Neuronal stem cell (in vitro differentiated cells): ENCODE results near the gene RAP2A.

Source experiments
- DNase-seq: peaks from one replicate; pipeline ENCODE4 v3.0.0-alpha.2; 2013; ENCODE audit warnings: low spot score
- H2AFZ ChIP-seq: one replicate; pipeline ENCODE4 v1.6.1; 2013; ENCODE audit warnings: mild to moderate bottlenecking, low read length, inconsistent platforms
- H2AK5ac ChIP-seq: 2 replicates; pipeline ENCODE4 v1.6.1; 2013; ENCODE audit warnings: low read depth, mild to moderate bottlenecking, inconsistent platforms, low read length, moderate library complexity, mixed read lengths
- H2BK120ac ChIP-seq: 2 replicates; pipeline ENCODE4 v1.6.1; 2013; ENCODE audit warnings: low read depth, mild to moderate bottlenecking, inconsistent platforms, low read length, moderate library complexity, mixed read lengths
- H2BK12ac ChIP-seq: one replicate; pipeline ENCODE4 v1.6.1; 2013; ENCODE audit warnings: low read length, inconsistent platforms
- H2BK15ac ChIP-seq: 2 replicates; pipeline ENCODE4 v1.6.1; 2013; ENCODE audit warnings: mild to moderate bottlenecking, low read length, inconsistent platforms, mixed read lengths
- H2BK5ac ChIP-seq: one replicate; pipeline ENCODE4 v1.6.1; 2013; ENCODE audit warnings: inconsistent platforms, mild to moderate bottlenecking, low read length, moderate library complexity
- H3K14ac ChIP-seq: one replicate; pipeline ENCODE4 v1.6.1; 2013; ENCODE audit warnings: low read length, inconsistent platforms
- H3K18ac ChIP-seq: 2 replicates; pipeline ENCODE4 v1.6.1; 2013; ENCODE audit warnings: low read length, inconsistent platforms
- H3K23ac ChIP-seq: 2 replicates; pipeline ENCODE4 v1.6.1; 2013; ENCODE audit warnings: low read depth, mild to moderate bottlenecking, mixed read lengths, low read length, inconsistent platforms; ENCODE audit not compliant: poor library complexity
- H3K27ac ChIP-seq: replicated peaks from 3 replicates; pipeline ENCODE4 v1.5.1; 2013; ENCODE audit warnings: low read length, inconsistent platforms
- H3K27me3 ChIP-seq, 3 experiments: 2 replicates each; pipeline ENCODE4 v1.6.1; 2013; ENCODE audit warnings: low read length in 3 of 3, mild to moderate bottlenecking in 2 of 3, inconsistent platforms in 1 of 3, low read depth in 1 of 3, mixed read lengths in 1 of 3, moderate library complexity in 1 of 3; ENCODE audit not compliant: control insufficient read depth in 3 of 3, insufficient read depth in 3 of 3
- H3K36me3 ChIP-seq, 2 donors: replicated peaks in 1 of 2; 2 replicates each; pipeline ENCODE4 v1.6.1; 2013; ENCODE audit warnings: low read length in 2 of 2; ENCODE audit not compliant: control insufficient read depth in 2 of 2, insufficient read depth in 2 of 2
- H3K4ac ChIP-seq: 2 replicates; pipeline ENCODE4 v1.6.1; 2013; ENCODE audit warnings: inconsistent platforms, mild to moderate bottlenecking, low read length, moderate library complexity
- H3K4me1 ChIP-seq, 2 donors: 1 replicate in 1 of 2; 2 replicates in 1 of 2; pipeline ENCODE4 v1.6.1; 2013; ENCODE audit warnings: low read length in 2 of 2, low read depth in 1 of 2; ENCODE audit not compliant: control insufficient read depth in 2 of 2, insufficient read depth in 1 of 2
- H3K4me2 ChIP-seq: one replicate; pipeline ENCODE4 v1.6.1; 2013; ENCODE audit warnings: mild to moderate bottlenecking, low read length, inconsistent platforms; ENCODE audit not compliant: insufficient read depth, poor library complexity, severe bottlenecking
- H3K4me3 ChIP-seq, 2 donors: 2 replicates each; pipeline ENCODE4 v1.5.1; 2013; ENCODE audit warnings: low read length in 2 of 2, mild to moderate bottlenecking in 2 of 2, inconsistent platforms in 1 of 2, moderate library complexity in 1 of 2
- H3K79me1 ChIP-seq: one replicate; pipeline ENCODE4 v1.6.1; 2013; ENCODE audit warnings: low read depth, mild to moderate bottlenecking, inconsistent platforms, low read length, moderate library complexity
- H3K9ac ChIP-seq: one replicate; pipeline ENCODE4 v1.6.1; 2013; ENCODE audit warnings: mild to moderate bottlenecking, low read depth, low read length, inconsistent platforms; ENCODE audit not compliant: poor library complexity
- H3K9me3 ChIP-seq, 2 donors: replicated peaks in 1 of 2; 2 replicates each; pipeline versions ENCODE3 to v1.6.1; 2013; ENCODE audit warnings: low read length in 2 of 2, mild to moderate bottlenecking in 2 of 2, inconsistent platforms in 1 of 2, low read depth in 1 of 2, mixed read lengths in 1 of 2, moderate library complexity in 1 of 2; ENCODE audit not compliant: control insufficient read depth in 2 of 2, insufficient read depth in 1 of 2
- H4K8ac ChIP-seq: one replicate; pipeline ENCODE4 v1.6.1; 2013; ENCODE audit warnings: low read depth, mild to moderate bottlenecking, inconsistent platforms, low read length, moderate library complexity
- H4K91ac ChIP-seq: one replicate; pipeline ENCODE4 v1.6.1; 2013; ENCODE audit warnings: low read length, low read depth, mild to moderate bottlenecking, inconsistent platforms; ENCODE audit not compliant: poor library complexity
- WGBS, 2 donors: extraction: QIAGEN DNeasy Blood & Tissue Kit; methylation state at CpG; one replicate each; pipeline ENCODE4 v1.1.7; 2013; ENCODE audit warnings: missing lambda C conversion rate in 2 of 2, mixed read lengths in 1 of 2; ENCODE audit not compliant: insufficient read length in 2 of 2, insufficient replicate concordance in 1 of 2; ENCODE audit errors: extremely low coverage in 2 of 2; 5-methylcytosine and 5-hydroxymethylcytosine counted together

Gene RAP2A

GRCh38 chr13:97475011-97475410 is 41.0 kb downstream of the RAP2A start:
- Histone ChIP-seq H3K27ac (no peak overlapping the region), H3K4me3 (no peak overlapping the region), H3K4me1 (peaks cover 0 to 7% of the 10 kb centered on the region in 2 donors), H3K9me3 (no peaks in the 10 kb centered on the region), H2BK120ac (no peak overlapping the region), H2BK12ac (no peak overlapping the region), H4K8ac (no peak overlapping the region), H3K4me2 (no peak overlapping the region), H3K9ac (no peak overlapping the region), H3K4ac (no peak overlapping the region), H2AK5ac (no peak overlapping the region), H4K91ac (no peak overlapping the region), H3K14ac (no peak overlapping the region), H3K18ac (no peak overlapping the region), H3K36me3 (no peaks in the 10 kb centered on the region), H3K79me1 (no peaks in the 10 kb centered on the region), H3K23ac (no peak overlapping the region), H3K27me3 (no peaks in the 10 kb centered on the region), H2BK15ac (no peak overlapping the region), H2BK5ac (no peak overlapping the region), H2AFZ (no peak overlapping the region)
- WGBS, 2 donors, result no CpG with 5 or more reads among the region's 4 CpGs
- DNase-seq, result no peak

- no peak overlapping the region for H3K23ac ChIP-seq
- H3K27ac ChIP-seq, result no peak overlapping the region
- H3K79me1 ChIP-seq, result no peaks in the 10 kb centered on the region
- H2AK5ac ChIP-seq, result no peak overlapping the region
- H2BK12ac ChIP-seq, result no peak overlapping the region
- no peak overlapping the region for H3K18ac ChIP-seq
- no peak overlapping the region for H4K8ac ChIP-seq
- H3K9ac ChIP-seq, result no peak overlapping the region
- H2AFZ ChIP-seq, result no peak overlapping the region
- no peaks in the 10 kb centered on the region for H3K27me3 ChIP-seq
- no peak overlapping the region for H3K14ac ChIP-seq
- no peaks in the 10 kb centered on the region for H3K36me3 ChIP-seq
- no peaks in the 10 kb centered on the region for H3K9me3 ChIP-seq
- peaks cover 0 to 7% of the 10 kb centered on the region in 2 donors for H3K4me1 ChIP-seq
- H4K91ac ChIP-seq, result no peak overlapping the region
- H3K4ac ChIP-seq, result no peak overlapping the region
- no peak overlapping the region for H3K4me2 ChIP-seq
- H2BK5ac ChIP-seq, result no peak overlapping the region
- H3K4me3 ChIP-seq, result no peak overlapping the region
- no peak overlapping the region for H2BK15ac ChIP-seq
- DNase-seq, result no peak
- no peak overlapping the region for H2BK120ac ChIP-seq
These were observed 43.9 kb downstream of the RAP2A start for GRCh38 chr13:97477844-97478243.

GRCh38 chr13:97478247-97478646 is 44.3 kb downstream of the RAP2A start:
- no peak overlapping the region for H2AFZ ChIP-seq
- no peak overlapping the region for H4K91ac ChIP-seq
- no peak overlapping the region for H3K4me2 ChIP-seq
- H2BK12ac ChIP-seq, result no peak overlapping the region
- H4K8ac ChIP-seq, result no peak overlapping the region
- no peaks in the 10 kb centered on the region for H3K27me3 ChIP-seq
- no CpG with 5 or more reads among the region's 2 CpGs for WGBS, 2 donors
- peaks cover 0 to 7% of the 10 kb centered on the region in 2 donors for H3K4me1 ChIP-seq
- no peak overlapping the region for H3K18ac ChIP-seq
- no peak overlapping the region for H3K4me3 ChIP-seq
- H2BK5ac ChIP-seq, result no peak overlapping the region
- no peak overlapping the region for H3K27ac ChIP-seq
- no peaks in the 10 kb centered on the region for H3K36me3 ChIP-seq
- H3K14ac ChIP-seq, result no peak overlapping the region
- no peak overlapping the region for H3K9ac ChIP-seq
- H3K23ac ChIP-seq, result no peak overlapping the region
- no peaks in the 10 kb centered on the region for H3K9me3 ChIP-seq
- no peak overlapping the region for H2BK120ac ChIP-seq
- no peaks in the 10 kb centered on the region for H3K79me1 ChIP-seq
- H2BK15ac ChIP-seq, result no peak overlapping the region
- no peak overlapping the region for H2AK5ac ChIP-seq
- H3K4ac ChIP-seq, result no peak overlapping the region
- no peak for DNase-seq

- Histone ChIP-seq H4K91ac (no peak overlapping the region), H3K4me3 (no peak overlapping the region), H2AFZ (no peak overlapping the region), H2BK5ac (no peak overlapping the region), H2AK5ac (no peak overlapping the region), H3K9me3 (no peaks in the 10 kb centered on the region), H3K27me3 (no peaks in the 10 kb centered on the region), H3K4ac (no peak overlapping the region), H3K18ac (no peak overlapping the region), H3K4me1 (peaks cover 0 to 2% of the 10 kb centered on the region in 2 donors), H3K79me1 (no peaks in the 10 kb centered on the region), H3K9ac (no peak overlapping the region), H3K4me2 (no peak overlapping the region), H4K8ac (no peak overlapping the region), H3K23ac (no peak overlapping the region), H2BK15ac (no peak overlapping the region), H3K36me3 (no peaks in the 10 kb centered on the region), H3K27ac (no peak overlapping the region), H3K14ac (no peak overlapping the region), H2BK12ac (no peak overlapping the region), H2BK120ac (no peak overlapping the region)
- no peak for DNase-seq
- no CpG with 5 or more reads among the region's 1 CpG for WGBS, 2 donors
These were observed 49.5 kb downstream of the RAP2A start for GRCh38 chr13:97483465-97483864.
